ENCODE data around the gene TUNAR. TPM values are rescaled to one million over a fixed set of nuclear protein-coding genes. Genes with fewer than 3 reads are reported as not detected.

Gene TUNAR
- total RNA-seq, 6 donors from 2014 or later: 0.10 TPM; not detected in 5

GRCh38 chr14:95875831-95876760, 536 bp upstream of the TUNAR start:
- H3K27ac ChIP-seq: no peak overlapping the region
- H3K36me3 ChIP-seq: no peaks in the 10 kb centered on the region
- H3K9me3 ChIP-seq: no peaks in the 10 kb centered on the region
- TF ChIP-seq CTCF (IDR thresholded peaks at IDR 0.05) (no peak), POLR2AphosphoS5 (IDR thresholded peaks at IDR 0.05) (no peak), POLR2A (IDR thresholded peaks at IDR 0.05) (no peak), EP300 (IDR thresholded peaks at IDR 0.05) (no peak)
- WGBS, 2 donors: 3 to 4% methylated on average over 7 to 54 of the region's 103 CpGs
- ATAC-seq (ENCODE audit: low FRiP score in 2 of 2): no peak
- DNase-seq: peak in 1 of 2 donors; percentile 71
- H3K4me3 ChIP-seq: peak overlapping the region in 1 of 4 donors; percentile 33
- H3K27me3 ChIP-seq: peaks cover 0 to 18% (median 7%) of the 10 kb centered on the region in 4 donors
- peaks cover 0 to 15% (median 5%) of the 10 kb centered on the region in 4 donors for H3K4me1 ChIP-seq

GRCh38 chr14:95877633-95878032, 1.0 kb downstream of the TUNAR start:
- WGBS, 2 donors: 74 to 90% methylated on average over 4 of the region's 4 CpGs
- no peak for DNase-seq
- no peaks in the 10 kb centered on the region for H3K9me3 ChIP-seq

GRCh38 chr14:95884377-95884776, 7.7 kb downstream of the TUNAR start:
- ATAC-seq (ENCODE audit: low FRiP score in 2 of 2): no peak
- no peaks in the 10 kb centered on the region for H3K9me3 ChIP-seq
- H3K4me1 ChIP-seq: no peaks in the 10 kb centered on the region
- 57 to 68% methylated on average over 3 of the region's 3 CpGs for WGBS, 2 donors
- TF ChIP-seq POLR2AphosphoS5 (IDR thresholded peaks at IDR 0.05): no peak
- no peak for TF ChIP-seq CTCF (IDR thresholded peaks at IDR 0.05)
- TF ChIP-seq EP300 (IDR thresholded peaks at IDR 0.05): no peak
- TF ChIP-seq POLR2A (IDR thresholded peaks at IDR 0.05): no peak
- no peak for DNase-seq
- no peak overlapping the region for H3K27ac ChIP-seq
- H3K4me3 ChIP-seq: no peak overlapping the region
- H3K27me3 ChIP-seq: no peaks in the 10 kb centered on the region
- no peaks in the 10 kb centered on the region for H3K36me3 ChIP-seq

More at GRCh38 chr14:95877633-95878032, 1.0 kb downstream of the TUNAR start:
- Histone ChIP-seq H3K36me3 (no peaks in the 10 kb centered on the region), H3K27me3 (peaks cover 0 to 18% (median 7%) of the 10 kb centered on the region in 4 donors), H3K4me1 (peaks cover 0 to 15% (median 5%) of the 10 kb centered on the region in 4 donors), H3K4me3 (no peak overlapping the region), H3K27ac (no peak overlapping the region)
- no peak for ATAC-seq (ENCODE audit: low FRiP score in 2 of 2)
- TF ChIP-seq POLR2A (IDR thresholded peaks at IDR 0.05): no peak
- TF ChIP-seq EP300 (IDR thresholded peaks at IDR 0.05): no peak
- TF ChIP-seq CTCF (IDR thresholded peaks at IDR 0.05): no peak
- no peak for TF ChIP-seq POLR2AphosphoS5 (IDR thresholded peaks at IDR 0.05)

GRCh38 chr14:95885278-95885677, 8.6 kb downstream of the TUNAR start:
- Histone ChIP-seq H3K4me1 (no peaks in the 10 kb centered on the region), H3K27ac (no peak overlapping the region), H3K27me3 (no peaks in the 10 kb centered on the region), H3K4me3 (no peak overlapping the region), H3K9me3 (no peaks in the 10 kb centered on the region), H3K36me3 (no peaks in the 10 kb centered on the region)
- DNase-seq (no peak), ATAC-seq (ENCODE audit: low FRiP score in 2 of 2) (no peak)
- TF ChIP-seq POLR2A (IDR thresholded peaks at IDR 0.05): no peak
- no peak for TF ChIP-seq CTCF (IDR thresholded peaks at IDR 0.05)
- no peak for TF ChIP-seq POLR2AphosphoS5 (IDR thresholded peaks at IDR 0.05)
- no peak for TF ChIP-seq EP300 (IDR thresholded peaks at IDR 0.05)
- WGBS, 2 donors: 46 to 54% methylated on average over 7 of the region's 7 CpGs

All from upper lobe of left lung (tissue), 6 donors.